ENCODE measurements around the gene BHLHE40.

The BHLHE40 gene

DNA sequence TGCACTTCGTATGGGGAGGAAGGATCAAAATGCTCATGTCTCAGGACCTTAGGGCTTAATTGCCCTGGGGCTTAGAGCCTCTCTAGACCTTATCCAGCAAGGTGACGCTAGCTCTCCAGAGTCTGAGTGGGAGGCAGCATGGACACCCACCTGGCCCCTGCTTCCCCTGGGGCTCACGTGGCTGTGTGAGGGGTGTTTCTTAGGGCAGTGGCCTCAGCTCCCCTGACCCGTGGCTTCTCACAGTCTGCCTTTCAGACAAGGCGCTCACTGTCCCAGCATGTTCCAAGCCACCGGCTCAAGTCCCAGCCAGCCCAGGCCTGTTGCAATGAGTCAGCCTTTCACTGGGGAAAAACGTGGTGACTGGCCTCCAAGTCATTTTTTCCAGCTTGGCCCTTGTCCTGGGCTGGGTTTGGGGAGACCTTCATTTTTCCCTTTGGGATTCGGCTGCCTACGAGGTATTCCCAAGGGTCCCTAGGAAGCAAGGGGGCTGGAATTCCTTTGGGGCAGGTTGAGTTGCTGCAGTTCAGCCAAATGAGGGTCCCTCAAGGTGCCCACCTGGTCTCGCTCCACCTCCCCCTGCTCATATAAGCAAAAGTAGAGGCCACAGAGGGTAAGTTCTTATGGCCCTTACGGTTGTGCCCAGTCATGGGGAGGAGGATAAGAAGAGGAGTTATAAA, 15.7 kb downstream of the BHLHE40 start:
- no peak overlapping the region for H3K4me2 ChIP-seq (ENCODE audit: insufficient read depth, low read length)
- no peaks in the 10 kb centered on the region for H3K9me3 ChIP-seq (ENCODE audit: insufficient read depth, low read length, severe bottlenecking)
- no peak overlapping the region for H3K4me3 ChIP-seq (ENCODE audit: low read depth in 1 of 2, low read length in 2 of 2)
- H3K9ac ChIP-seq (ENCODE audit: low read depth, low read length): no peak overlapping the region
- no peaks in the 10 kb centered on the region for H3K79me2 ChIP-seq (ENCODE audit: insufficient read depth, low read length)
- no peak for TF ChIP-seq EZH2 (IDR thresholded peaks at IDR 0.05; ENCODE audit: borderline replicate concordance, low read depth, low read length, severe bottlenecking)
- TF ChIP-seq, protein P1, sequence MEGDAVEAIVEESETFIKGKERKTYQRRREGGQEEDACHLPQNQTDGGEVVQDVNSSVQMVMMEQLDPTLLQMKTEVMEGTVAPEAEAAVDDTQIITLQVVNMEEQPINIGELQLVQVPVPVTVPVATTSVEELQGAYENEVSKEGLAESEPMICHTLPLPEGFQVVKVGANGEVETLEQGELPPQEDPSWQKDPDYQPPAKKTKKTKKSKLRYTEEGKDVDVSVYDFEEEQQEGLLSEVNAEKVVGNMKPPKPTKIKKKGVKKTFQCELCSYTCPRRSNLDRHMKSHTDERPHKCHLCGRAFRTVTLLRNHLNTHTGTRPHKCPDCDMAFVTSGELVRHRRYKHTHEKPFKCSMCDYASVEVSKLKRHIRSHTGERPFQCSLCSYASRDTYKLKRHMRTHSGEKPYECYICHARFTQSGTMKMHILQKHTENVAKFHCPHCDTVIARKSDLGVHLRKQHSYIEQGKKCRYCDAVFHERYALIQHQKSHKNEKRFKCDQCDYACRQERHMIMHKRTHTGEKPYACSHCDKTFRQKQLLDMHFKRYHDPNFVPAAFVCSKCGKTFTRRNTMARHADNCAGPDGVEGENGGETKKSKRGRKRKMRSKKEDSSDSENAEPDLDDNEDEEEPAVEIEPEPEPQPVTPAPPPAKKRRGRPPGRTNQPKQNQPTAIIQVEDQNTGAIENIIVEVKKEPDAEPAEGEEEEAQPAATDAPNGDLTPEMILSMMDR (IDR thresholded peaks at IDR 0.05; ENCODE audit: borderline replicate concordance, extremely low read depth, low read length, poor library complexity, severe bottlenecking): no peak
- DNase-seq (no peak), ATAC-seq (ENCODE audit: insufficient read depth, low read depth) (no peak)
- no peak overlapping the region for H2AFZ ChIP-seq (ENCODE audit: low read depth, low read length)
- H3K4me1 ChIP-seq (ENCODE audit: insufficient read depth, low read length): peaks cover 18% of the 10 kb centered on the region
- H4K20me1 ChIP-seq (ENCODE audit: insufficient read depth, low read length): no peaks in the 10 kb centered on the region
- H3K36me3 ChIP-seq (ENCODE audit: insufficient read depth, low read length): no peaks in the 10 kb centered on the region
- H3K27me3 ChIP-seq (ENCODE audit: insufficient read depth, low read length, poor library complexity): no peaks in the 10 kb centered on the region
- no peak overlapping the region for H3K27ac ChIP-seq (ENCODE audit: low read length)

DNA sequence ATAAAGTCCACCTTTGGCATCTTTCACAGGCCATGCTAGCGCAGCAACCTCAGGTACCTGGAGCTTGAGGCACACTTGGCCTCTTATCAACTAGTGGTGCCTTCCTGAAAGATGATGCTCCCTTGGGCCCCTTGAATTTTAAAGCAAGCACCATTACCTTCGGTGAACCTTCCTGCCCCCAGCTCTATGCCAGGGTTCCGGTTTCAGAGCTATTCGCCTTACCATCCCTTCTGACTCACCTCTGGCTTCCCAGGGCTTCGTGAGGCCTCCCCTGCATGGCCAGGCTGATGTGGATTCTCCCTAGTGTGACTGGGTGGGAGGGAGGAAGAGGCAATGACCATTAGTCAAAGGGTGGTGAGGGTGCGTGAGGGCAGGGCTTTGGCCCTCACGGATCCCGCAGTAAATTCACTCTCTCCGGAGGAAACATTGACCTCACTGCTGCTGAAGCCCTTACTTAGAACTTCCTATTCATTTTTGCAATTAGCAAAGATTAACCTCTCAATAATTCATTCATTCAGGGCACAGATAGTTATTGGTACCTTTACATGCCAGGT, 16.3 kb downstream of the BHLHE40 start:
- no peak overlapping the region for H2AFZ ChIP-seq (ENCODE audit: low read depth, low read length)
- H3K27me3 ChIP-seq (ENCODE audit: insufficient read depth, low read length, poor library complexity): no peaks in the 10 kb centered on the region
- H3K9me3 ChIP-seq (ENCODE audit: insufficient read depth, low read length, severe bottlenecking): no peaks in the 10 kb centered on the region
- no peak for ATAC-seq (ENCODE audit: insufficient read depth, low read depth)
- DNase-seq: no peak
- peaks cover 24% of the 10 kb centered on the region for H3K4me1 ChIP-seq (ENCODE audit: insufficient read depth, low read length)
- no peak overlapping the region for H3K9ac ChIP-seq (ENCODE audit: low read depth, low read length)
- no peak for TF ChIP-seq EZH2 (IDR thresholded peaks at IDR 0.05; ENCODE audit: borderline replicate concordance, low read depth, low read length, severe bottlenecking)
- TF ChIP-seq, protein P1 (IDR thresholded peaks at IDR 0.05; ENCODE audit: borderline replicate concordance, extremely low read depth, low read length, poor library complexity, severe bottlenecking): no peak
- no peaks in the 10 kb centered on the region for H4K20me1 ChIP-seq (ENCODE audit: insufficient read depth, low read length)
- no peak overlapping the region for H3K27ac ChIP-seq (ENCODE audit: low read length)
- no peak overlapping the region for H3K4me2 ChIP-seq (ENCODE audit: insufficient read depth, low read length)
- no peak overlapping the region for H3K4me3 ChIP-seq (ENCODE audit: low read depth in 1 of 2, low read length in 2 of 2)
- no peaks in the 10 kb centered on the region for H3K36me3 ChIP-seq (ENCODE audit: insufficient read depth, low read length)
- no peaks in the 10 kb centered on the region for H3K79me2 ChIP-seq (ENCODE audit: insufficient read depth, low read length)

DNA sequence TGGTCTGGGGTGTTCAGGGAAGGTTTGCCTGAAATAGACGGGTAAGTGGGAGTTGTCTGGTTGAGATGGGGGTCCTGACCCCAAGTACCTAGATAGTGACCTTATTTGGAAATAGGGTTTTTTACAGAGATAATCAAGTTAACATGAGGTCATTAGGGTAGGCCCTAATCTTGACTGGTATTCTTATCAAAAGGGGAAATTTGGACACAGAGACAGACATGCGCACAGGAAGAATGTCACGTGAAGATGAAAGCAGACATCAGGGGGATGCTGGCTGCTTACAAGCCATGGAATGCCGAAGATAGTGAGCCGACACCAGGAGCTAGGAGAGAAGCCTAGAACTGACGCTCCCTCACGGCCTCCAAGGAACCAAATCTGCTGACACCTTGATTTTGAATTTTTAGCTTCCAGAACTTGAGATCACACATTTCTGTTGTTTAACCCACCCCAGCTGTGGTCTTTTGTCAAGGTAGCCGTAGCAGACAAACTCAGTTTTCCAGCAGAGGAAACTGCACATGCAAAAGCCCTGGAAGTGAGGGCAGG, 17.1 kb downstream of the BHLHE40 start:
- no peak overlapping the region for H2AFZ ChIP-seq (ENCODE audit: low read depth, low read length)
- no peaks in the 10 kb centered on the region for H3K27me3 ChIP-seq (ENCODE audit: insufficient read depth, low read length, poor library complexity)
- no peak overlapping the region for H3K4me2 ChIP-seq (ENCODE audit: insufficient read depth, low read length)
- H4K20me1 ChIP-seq (ENCODE audit: insufficient read depth, low read length): no peaks in the 10 kb centered on the region
- H3K9ac ChIP-seq (ENCODE audit: low read depth, low read length): no peak overlapping the region
- no peak overlapping the region for H3K27ac ChIP-seq (ENCODE audit: low read length)
- TF ChIP-seq, protein P1 (IDR thresholded peaks at IDR 0.05; ENCODE audit: borderline replicate concordance, extremely low read depth, low read length, poor library complexity, severe bottlenecking): no peak
- TF ChIP-seq EZH2 (IDR thresholded peaks at IDR 0.05; ENCODE audit: borderline replicate concordance, low read depth, low read length, severe bottlenecking): no peak
- no peak for ATAC-seq (ENCODE audit: insufficient read depth, low read depth)
- H3K36me3 ChIP-seq (ENCODE audit: insufficient read depth, low read length): no peaks in the 10 kb centered on the region
- peaks cover 31% of the 10 kb centered on the region for H3K4me1 ChIP-seq (ENCODE audit: insufficient read depth, low read length)
- H3K4me3 ChIP-seq (ENCODE audit: low read depth in 1 of 2, low read length in 2 of 2): no peak overlapping the region
- no peaks in the 10 kb centered on the region for H3K9me3 ChIP-seq (ENCODE audit: insufficient read depth, low read length, severe bottlenecking)
- DNase-seq: no peak
- no peaks in the 10 kb centered on the region for H3K79me2 ChIP-seq (ENCODE audit: insufficient read depth, low read length)

All from DND-41 (cell line).